NCI-H524 (cell line): ENCODE results near the gene ATMIN.
A peak's percentile ranks its signal among the peaks of the same experiment; 100 is the strongest.

Source experiments
- DNase-seq, 2 experiments: peaks; one replicate each; lab custom pipeline; 2025; lab: John Stamatoyannopoulos, UW

ATMIN gene

GRCh38 chr16:81035398-81035974 is at the start of gene ATMIN:
ATMIN (plus strand) TSS chr16:81035842; CDS start chr16:81035871, 29 bp downstream.
- peak; percentile 70 to 89 for DNase-seq

GRCh38 chr16:80986557-80986956 is 49.1 kb upstream of the ATMIN start:
- DNase-seq = peak in 1 of 2 experiments; percentile 47

- DNase-seq = no peak
Observed at GRCh38 chr16:80988756-80989155, 46.9 kb upstream of the ATMIN start.

GRCh38 chr16:80989801-80990200 is 45.8 kb upstream of the ATMIN start:
- DNase-seq = no peak

- no peak for DNase-seq
Observed at GRCh38 chr16:80990577-80990976, 45.1 kb upstream of the ATMIN start.

- no peak for DNase-seq
Observed at GRCh38 chr16:80990978-80991377, 44.7 kb upstream of the ATMIN start.

- DNase-seq = no peak
Observed at GRCh38 chr16:80991792-80992430, 43.7 kb upstream of the ATMIN start.

- no peak for DNase-seq
Observed at GRCh38 chr16:80992676-80993293, 42.9 kb upstream of the ATMIN start.

GRCh38 chr16:80993307-80993706 is 42.3 kb upstream of the ATMIN start:
- no peak for DNase-seq

GRCh38 chr16:80993834-80994233 is 41.8 kb upstream of the ATMIN start:
- peak in 1 of 2 experiments; percentile 23 for DNase-seq

GRCh38 chr16:80994451-80994850 is 41.2 kb upstream of the ATMIN start:
- DNase-seq = no peak

- DNase-seq = no peak
Observed at GRCh38 chr16:80996688-80997138, 38.9 kb upstream of the ATMIN start.

- no peak for DNase-seq
Observed at GRCh38 chr16:80997139-80997798, 38.4 kb upstream of the ATMIN start.

GRCh38 chr16:80997964-80998620 is 37.5 kb upstream of the ATMIN start:
- no peak for DNase-seq

GRCh38 chr16:81000873-81001272 is 34.8 kb upstream of the ATMIN start:
- no peak for DNase-seq

- no peak for DNase-seq
Observed at GRCh38 chr16:81001330-81001729, 34.3 kb upstream of the ATMIN start.

GRCh38 chr16:81003064-81003463 is 32.6 kb upstream of the ATMIN start:
- no peak for DNase-seq

- no peak for DNase-seq
Observed at GRCh38 chr16:81003610-81004460, 31.8 kb upstream of the ATMIN start.

- peak in 1 of 2 experiments; percentile 60 for DNase-seq
Observed at GRCh38 chr16:81004646-81005353, 30.8 kb upstream of the ATMIN start.

GRCh38 chr16:81005610-81006161 is 30.0 kb upstream of the ATMIN start:
- DNase-seq = peak in 1 of 2 experiments; percentile 22
